ENCODE measurements around the gene NPHP4. TPM values are rescaled to one million over a fixed set of nuclear protein-coding genes. Genes with fewer than 3 reads are reported as not detected.

Gene NPHP4
- polyA plus RNA-seq, 1 of the 3 experiments (the other 2 are of a cell fraction), result 7.0 TPM

GRCh38 chr1:5891736-5892135 lies 100.5 kb downstream of the NPHP4 start:
- Histone ChIP-seq H3K4me2 (no peak overlapping the region), H3K27me3 (ENCODE audit: insufficient read depth) (no peaks in the 10 kb centered on the region), H3K9ac (no peak overlapping the region), H4K20me1 (ENCODE audit: insufficient read depth) (no peaks in the 10 kb centered on the region), H3K9me2 (no peaks in the 10 kb centered on the region), H3F3A (replicated peaks; ENCODE audit: insufficient read depth) (no peaks in the 10 kb centered on the region), H3K36me3 (replicated peaks in 1 of 2; ENCODE audit: control insufficient read depth in 1 of 2, insufficient read depth in 2 of 2, low read length in 1 of 2) (peaks cover 0 to 6% of the 10 kb centered on the region in 2 experiments), H3K27ac (ENCODE audit: low read depth in 2 of 2, low read length in 1 of 2) (no peak overlapping the region), H3K4me3 (ENCODE audit: low read depth in 2 of 2, low read length in 1 of 2) (no peak overlapping the region), H3K4me1 (ENCODE audit: control insufficient read depth in 1 of 2, insufficient read depth in 2 of 2, low read depth in 1 of 2, low read length in 1 of 2) (peaks cover 0 to 29% of the 10 kb centered on the region in 2 experiments; a peak in 1 of 4 replicates), H2AFZ (ENCODE audit: low read depth) (no peak overlapping the region), H3K9me3 (no peaks in the 10 kb centered on the region), H3K79me2 (ENCODE audit: insufficient read depth) (no peaks in the 10 kb centered on the region)
- POLR2A ChIA-PET, result no interaction called here
- WGBS (ENCODE audit: low lambda C conversion rate), result 94% methylated on average over 8 of the region's 9 CpGs
- CTCF ChIA-PET, result interaction anchor here (0.9 to 2.2 kb wide), 5 partner anchors 11 to 1236 kb away, joined by 3 to 6 read pairs (median 3); no protein-coding TSS in a partner anchor
- TF ChIP-seq ELF1 (IDR thresholded peaks at IDR 0.05) (no peak), JUND (IDR thresholded peaks at IDR 0.05) (no peak), FOXM1 (IDR thresholded peaks at IDR 0.05; ENCODE audit: low read depth) (no peak), EP300 (IDR thresholded peaks at IDR 0.05; ENCODE audit: borderline replicate concordance in 1 of 2, low read depth in 1 of 2, low read length in 1 of 2) (no peak)
- no peak for DNase-seq

- Histone ChIP-seq H3K27ac (ENCODE audit: low read depth in 2 of 2, low read length in 1 of 2) (no peak overlapping the region), H3K27me3 (ENCODE audit: insufficient read depth) (no peaks in the 10 kb centered on the region), H3K9me3 (no peaks in the 10 kb centered on the region), H3K4me3 (ENCODE audit: low read depth in 2 of 2, low read length in 1 of 2) (no peak overlapping the region), H3K9me2 (no peaks in the 10 kb centered on the region), H3K4me1 (ENCODE audit: control insufficient read depth in 1 of 2, insufficient read depth in 2 of 2, low read depth in 1 of 2, low read length in 1 of 2) (peaks cover 0 to 35% of the 10 kb centered on the region in 2 experiments; a peak in 1 of 4 replicates), H3F3A (replicated peaks; ENCODE audit: insufficient read depth) (no peaks in the 10 kb centered on the region), H3K79me2 (ENCODE audit: insufficient read depth) (no peaks in the 10 kb centered on the region), H4K20me1 (ENCODE audit: insufficient read depth) (no peaks in the 10 kb centered on the region), H3K9ac (no peak overlapping the region), H3K4me2 (no peak overlapping the region), H2AFZ (ENCODE audit: low read depth) (no peak overlapping the region), H3K36me3 (replicated peaks in 1 of 2; ENCODE audit: control insufficient read depth in 1 of 2, insufficient read depth in 2 of 2, low read length in 1 of 2) (peaks cover 0 to 6% of the 10 kb centered on the region in 2 experiments)
- POLR2A ChIA-PET, result no interaction called here
- no peak for DNase-seq
- CTCF ChIA-PET, result interaction anchor here (1.0 kb wide), 1 partner anchor 1235 kb away, joined by 3 read pairs; no protein-coding TSS in a partner anchor
- 91% methylated on average over 8 of the region's 8 CpGs for WGBS (ENCODE audit: low lambda C conversion rate)
- TF ChIP-seq CHD2 (IDR thresholded peaks at IDR 0.05; ENCODE audit: low read length, partially characterized antibody) (no peak), GABPA (IDR thresholded peaks at IDR 0.05; ENCODE audit: low read depth) (no peak), EP300 (IDR thresholded peaks at IDR 0.05; ENCODE audit: borderline replicate concordance in 1 of 2, low read depth in 1 of 2, low read length in 1 of 2) (no peak), YY1 (IDR thresholded peaks at IDR 0.05; ENCODE audit: low read depth) (no peak), SIN3A (IDR thresholded peaks at IDR 0.05; ENCODE audit: borderline replicate concordance, low read depth, low read length) (no peak), FOXM1 (IDR thresholded peaks at IDR 0.05; ENCODE audit: low read depth) (no peak), PBX3 (IDR thresholded peaks at IDR 0.05) (no peak), FOXJ3 (CRISPR knock-in tag; IDR thresholded peaks at IDR 0.05) (no peak), USF2 (IDR thresholded peaks at IDR 0.05; ENCODE audit: borderline replicate concordance, low read depth, low read length) (no peak), ELF1 (IDR thresholded peaks at IDR 0.05) (no peak), RCOR1 (IDR thresholded peaks at IDR 0.05; ENCODE audit: low read length) (no peak)
Observed at GRCh38 chr1:5891137-5891536, 101.1 kb downstream of the NPHP4 start.
